GM12878 (cell line): ENCODE data around the gene CASR. TPM values are rescaled to one million over a fixed set of nuclear protein-coding genes. Genes with fewer than 3 reads are reported as not detected.

Experiments
- ATAC-seq: fragments of 200-7000 bp; cut with Tn5 transposase; 3 replicates; pipeline ENCODE4 v1.9.1; 2020; ENCODE audit warnings: mild to moderate bottlenecking, moderate library complexity
- BruUV-seq: library from RNA; stranded (reverse); fragments of 400-500 nt; replicated peaks from 2 replicates; lab custom pipeline; 2021; lab: Mats Ljungman, UMichigan
- CTCF ChIA-PET: fragments of 300-600 bp; sonication (Branson Sonifier 250); formaldehyde crosslinking; extraction: SDS; loops from one replicate; lab custom pipeline; 2021; ENCODE audit warnings: inconsistent platforms; lab: Yijun Ruan, JAX
- POLR2A ChIA-PET: fragments of 350-600 bp; formaldehyde crosslinking; extraction: SDS; loops from one replicate; lab custom pipeline; 2021; ENCODE audit warnings: inconsistent platforms; lab: Charles Lee
- RAD21 ChIA-PET: fragments of 300-600 bp; sonication (Branson Sonifier 250); formaldehyde crosslinking; loops from one replicate; lab custom pipeline; 2023; ENCODE audit warnings: antibody characterized with exemption; ENCODE audit not compliant: unreplicated experiment; lab: Charles Lee
- SMC1A ChIA-PET: fragments of 300-600 bp; sonication (Branson Sonifier 250); formaldehyde crosslinking; loops from one replicate; lab custom pipeline; 2023; ENCODE audit not compliant: unreplicated experiment, uncharacterized antibody; lab: Charles Lee
- DNase-seq: peaks from one replicate; pipeline ENCODE4 v3.0.0-alpha.2; 2011; ENCODE audit warnings: low read depth, low spot score
- FAIRE-seq: peaks from 3 replicates; lab custom pipeline; 2011; peaks lifted over from hg19 to GRCh38; lab: Jason Lieb, UNC
- H2AFZ ChIP-seq: 2 replicates; pipeline ENCODE4 v1.6.0; 2011; ENCODE audit warnings: low read depth, low read length, control low read depth; ENCODE audit not compliant: control insufficient read depth
- H3K27ac ChIP-seq: 2 replicates; pipeline ENCODE4 v1.5.1; 2011; ENCODE audit warnings: control low read depth; ENCODE audit not compliant: control insufficient read depth, insufficient read depth
- H3K27me3 ChIP-seq, 2 experiments: replicated peaks in 1 of 2; 2 replicates each; pipeline versions ENCODE4 v1.6.0 to v1.6.1; 2011; ENCODE audit warnings: low read length in 1 of 2; ENCODE audit not compliant: control insufficient read depth in 2 of 2, insufficient read depth in 2 of 2
- H3K36me3 ChIP-seq, 2 experiments: 2 replicates each; pipeline ENCODE4 v1.5.1; 2011; ENCODE audit warnings: low read length in 1 of 2; ENCODE audit not compliant: control insufficient read depth in 2 of 2, insufficient read depth in 2 of 2
- H3K4me1 ChIP-seq: 2 replicates; pipeline ENCODE4 v1.6.1; 2011; ENCODE audit warnings: mild to moderate bottlenecking, low read length, moderate library complexity, mixed read lengths; ENCODE audit not compliant: control insufficient read depth, insufficient read depth
- H3K4me2 ChIP-seq: 2 replicates; pipeline ENCODE4 v1.6.0; 2011; ENCODE audit warnings: control low read depth; ENCODE audit not compliant: control insufficient read depth, insufficient read depth
- H3K4me3 ChIP-seq: fragments of 200-600 bp; sonication (generic); 2 replicates; pipeline ENCODE4 v1.5.1; 2016
- H3K79me2 ChIP-seq: 2 replicates; pipeline ENCODE4 v1.6.0; 2011; ENCODE audit warnings: low read length; ENCODE audit not compliant: control insufficient read depth, insufficient read depth
- H3K9ac ChIP-seq: 2 replicates; pipeline ENCODE4 v1.8.0; 2011; ENCODE audit warnings: low read length, control low read depth, mixed read lengths; ENCODE audit not compliant: control insufficient read depth, insufficient read depth
- H3K9me3 ChIP-seq: replicated peaks from 3 replicates; pipeline ENCODE4 v1.5.1; 2011; ENCODE audit warnings: mild to moderate bottlenecking, low read length; ENCODE audit not compliant: control insufficient read depth, insufficient read depth
- H4K20me1 ChIP-seq: 2 replicates; pipeline ENCODE4 v1.6.0; 2011; ENCODE audit not compliant: control insufficient read depth, insufficient read depth
- BRCA1 ChIP-seq: IDR thresholded peaks from 2 replicates; pipeline ENCODE4 v1.6.1; 2011; ENCODE audit warnings: low read depth, low read length, improper control_type of control experiment
- KDM1A ChIP-seq: fragments of 200-600 bp; sonication (generic); IDR thresholded peaks from 2 replicates; pipeline ENCODE4 v1.6.1; 2016; ENCODE audit warnings: borderline replicate concordance
- MYC ChIP-seq: IDR thresholded peaks from 2 replicates; pipeline ENCODE4 v1.6.1; 2011; ENCODE audit warnings: mild to moderate bottlenecking, low read length, moderate library complexity, inconsistent platforms; ENCODE audit not compliant: insufficient read depth, insufficient replicate concordance, insufficient read length, severe bottlenecking
- RB1 ChIP-seq: fragments of 450-650 bp; formaldehyde crosslinking; IDR thresholded peaks from 2 replicates; pipeline ENCODE4 v1.6.1; 2017; ENCODE audit warnings: mild to moderate bottlenecking, borderline replicate concordance
- SMAD5 ChIP-seq: IDR thresholded peaks from 2 replicates; pipeline ENCODE4 v1.6.1; 2016; ENCODE audit warnings: antibody characterized with exemption, low read depth
- ZBTB11 ChIP-seq: fragments of 450-650 bp; formaldehyde crosslinking; IDR thresholded peaks from 2 replicates; pipeline ENCODE4 v1.5.0; 2022; ENCODE audit warnings: mild to moderate bottlenecking, missing genetic modification characterization
- ZNF217 ChIP-seq: fragments of 450-650 bp; IDR thresholded peaks from 2 replicates; pipeline ENCODE4 v1.6.1; 2017; ENCODE audit warnings: antibody characterized with exemption, mild to moderate bottlenecking
- ZSCAN29 ChIP-seq: fragments of 450-650 bp; IDR thresholded peaks from 2 replicates; pipeline ENCODE4 v1.6.1; 2017; ENCODE audit warnings: mild to moderate bottlenecking, moderate library complexity
- WGBS: methylation state at CpG from one replicate; pipeline ENCODE4 v1.1.6; 2016; ENCODE audit warnings: low lambda C conversion rate; ENCODE audit not compliant: insufficient replicate concordance, insufficient coverage; ENCODE audit errors: missing lambda C conversion rate; 5-methylcytosine and 5-hydroxymethylcytosine counted together
- in situ Hi-C: fragments of 300-500 bp; cut with MboI; formaldehyde crosslinking; loops from 9 replicates; pipeline ENCODE4 v1.14.3; 2018; ENCODE audit warnings: mixed read lengths
- intact Hi-C: fragments of 100-400 bp; cut with micrococcal nuclease; formaldehyde crosslinking; loops from one replicate; pipeline ENCODE4 v1.14.2; 2022; ENCODE audit not compliant: unreplicated experiment
- polyA plus RNA-seq, 11 experiments: library from polyadenylated mRNA; depleted of rRNA in 4 of 11; unstranded in 6 of 11; stranded (reverse) in 5 of 11; fragments of >200 nt; fragmentation: Nextera tagmentation in 4 of 11; fragmentation: Illumina TruSeq in 1 of 11; extraction: Ambion mirVana in 4 of 11; extraction: Trizol in 1 of 11; gene quantifications; 1 replicate in 1 of 11; 2 replicates in 10 of 11; pipeline versions ENCODE4 v1.2.1 to v1.2.3, GENCODE V29; 2011 to 2016; ENCODE audit warnings: inconsistent platforms in 2 of 11, missing spikeins in 2 of 11, low read depth in 1 of 11
- total RNA-seq, 4 experiments: library from RNA; depleted of rRNA in 3 of 4; stranded (reverse); fragments of >200 nt in 3 of 4; fragmentation: Illumina TruSeq in 1 of 4; extraction: Trizol in 1 of 4; gene quantifications; 2 replicates each; pipeline versions ENCODE4 v1.2.1 to v1.2.3, GENCODE V29; 2013 to 2021
- TF ChIP-seq, protein P1 (sequence below): IDR thresholded peaks from 2 replicates; pipeline ENCODE4 v1.6.1; 2012; ENCODE audit warnings: improper control_type of control experiment, low read depth, low read length; ENCODE audit not compliant: insufficient replicate concordance

CASR gene
- total and polyA plus RNA-seq, 10 of the 15 experiments (the other 5 are each of a cell fraction or from before 2014, with no cell fraction given) = 0.04 to 0.37 (median 0.11) TPM

- H3K36me3 ChIP-seq = no peaks in the 10 kb centered on the region
- ChIA-PET RAD21 (no interaction called here), POLR2A (interaction anchor here (1.6 kb wide), 1 partner anchor 28 kb away, joined by 4 read pairs; no protein-coding TSS in a partner anchor), CTCF (no interaction called here), SMC1A (interaction anchor here (0.9 to 1.7 kb wide), 2 partner anchors 11 to 106 kb away, joined by 5 to 7 read pairs; partner anchors contain the start of gene WDR5B)
- H4K20me1 ChIP-seq = no peaks in the 10 kb centered on the region
- ATAC-seq (no peak), FAIRE-seq (no peak), DNase-seq (no peak)
- no peak overlapping the region for H3K4me2 ChIP-seq
- no peak overlapping the region for H3K27ac ChIP-seq
- H3K27me3 ChIP-seq = no peaks in the 10 kb centered on the region
- H3K9me3 ChIP-seq = no peaks in the 10 kb centered on the region
- intact Hi-C loops = no loop called here
- TF ChIP-seq, protein P1, sequence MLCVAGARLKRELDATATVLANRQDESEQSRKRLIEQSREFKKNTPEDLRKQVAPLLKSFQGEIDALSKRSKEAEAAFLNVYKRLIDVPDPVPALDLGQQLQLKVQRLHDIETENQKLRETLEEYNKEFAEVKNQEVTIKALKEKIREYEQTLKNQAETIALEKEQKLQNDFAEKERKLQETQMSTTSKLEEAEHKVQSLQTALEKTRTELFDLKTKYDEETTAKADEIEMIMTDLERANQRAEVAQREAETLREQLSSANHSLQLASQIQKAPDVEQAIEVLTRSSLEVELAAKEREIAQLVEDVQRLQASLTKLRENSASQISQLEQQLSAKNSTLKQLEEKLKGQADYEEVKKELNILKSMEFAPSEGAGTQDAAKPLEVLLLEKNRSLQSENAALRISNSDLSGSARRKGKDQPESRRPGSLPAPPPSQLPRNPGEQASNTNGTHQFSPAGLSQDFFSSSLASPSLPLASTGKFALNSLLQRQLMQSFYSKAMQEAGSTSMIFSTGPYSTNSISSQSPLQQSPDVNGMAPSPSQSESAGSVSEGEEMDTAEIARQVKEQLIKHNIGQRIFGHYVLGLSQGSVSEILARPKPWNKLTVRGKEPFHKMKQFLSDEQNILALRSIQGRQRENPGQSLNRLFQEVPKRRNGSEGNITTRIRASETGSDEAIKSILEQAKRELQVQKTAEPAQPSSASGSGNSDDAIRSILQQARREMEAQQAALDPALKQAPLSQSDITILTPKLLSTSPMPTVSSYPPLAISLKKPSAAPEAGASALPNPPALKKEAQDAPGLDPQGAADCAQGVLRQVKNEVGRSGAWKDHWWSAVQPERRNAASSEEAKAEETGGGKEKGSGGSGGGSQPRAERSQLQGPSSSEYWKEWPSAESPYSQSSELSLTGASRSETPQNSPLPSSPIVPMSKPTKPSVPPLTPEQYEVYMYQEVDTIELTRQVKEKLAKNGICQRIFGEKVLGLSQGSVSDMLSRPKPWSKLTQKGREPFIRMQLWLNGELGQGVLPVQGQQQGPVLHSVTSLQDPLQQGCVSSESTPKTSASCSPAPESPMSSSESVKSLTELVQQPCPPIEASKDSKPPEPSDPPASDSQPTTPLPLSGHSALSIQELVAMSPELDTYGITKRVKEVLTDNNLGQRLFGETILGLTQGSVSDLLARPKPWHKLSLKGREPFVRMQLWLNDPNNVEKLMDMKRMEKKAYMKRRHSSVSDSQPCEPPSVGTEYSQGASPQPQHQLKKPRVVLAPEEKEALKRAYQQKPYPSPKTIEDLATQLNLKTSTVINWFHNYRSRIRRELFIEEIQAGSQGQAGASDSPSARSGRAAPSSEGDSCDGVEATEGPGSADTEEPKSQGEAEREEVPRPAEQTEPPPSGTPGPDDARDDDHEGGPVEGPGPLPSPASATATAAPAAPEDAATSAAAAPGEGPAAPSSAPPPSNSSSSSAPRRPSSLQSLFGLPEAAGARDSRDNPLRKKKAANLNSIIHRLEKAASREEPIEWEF = no peak
- TF ChIP-seq ZBTB11 = no peak
- TF ChIP-seq SMAD5 = no peak
- no peak for TF ChIP-seq KDM1A
- no peak for TF ChIP-seq BRCA1
- TF ChIP-seq ZNF217 = no peak
- TF ChIP-seq RB1 = no peak
- no peak for TF ChIP-seq MYC
- no peak for TF ChIP-seq ZSCAN29
- H3K79me2 ChIP-seq = no peaks in the 10 kb centered on the region
- H3K9ac ChIP-seq = no peak overlapping the region
- 92% methylated on average over 1 of the region's 1 CpG for WGBS
- peaks cover 21% of the 10 kb centered on the region for H3K4me1 ChIP-seq
- no TSS peak for BruUV-seq
- in situ Hi-C loops = no loop called here
- peak overlapping the region; percentile 1; the same call in 1 of the 2 replicates for H2AFZ ChIP-seq
- H3K4me3 ChIP-seq = no peak overlapping the region
These were observed 126.9 kb downstream of the CASR start for GRCh38 chr3:122310361-122310760.
